ENCODE data around the gene TGM1.

DNA sequence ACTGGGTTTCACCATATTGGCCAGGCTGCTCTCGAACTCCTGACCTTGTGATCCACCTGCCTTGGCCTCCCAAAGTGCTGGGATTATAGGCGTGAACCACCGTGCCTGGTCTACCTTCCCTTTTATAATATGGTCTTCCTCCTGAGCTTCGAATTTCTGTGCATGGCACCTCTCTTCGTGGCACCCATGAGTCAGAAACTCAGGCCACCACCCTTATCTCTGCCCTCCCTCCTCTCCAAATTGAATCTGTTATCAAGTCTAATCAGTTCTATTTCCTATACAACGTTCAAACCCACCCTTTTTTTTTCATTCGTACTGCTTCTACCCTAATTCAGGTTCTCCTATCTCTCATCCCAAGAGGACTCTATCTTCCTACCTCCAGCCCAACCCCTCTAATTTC is 15.6 kb downstream of the TGM1 start:
- no peak for TF ChIP-seq EP300 (IDR thresholded peaks at IDR 0.05)
- no peak for TF ChIP-seq POLR2A (IDR thresholded peaks at IDR 0.05)
